Measurements from ENCODE around the gene DNAJB2. TPM values are rescaled to one million over a fixed set of nuclear protein-coding genes. Genes with fewer than 3 reads are reported as not detected.
"Not testable (repeated sequence)": the region's sequence is repeated elsewhere in the genome, so short reads cannot be mapped to it uniquely, and the experiment has no call there.

The DNAJB2 gene
- total RNA-seq, 3 donors from 2014 or later: 49.9 to 88.3 (median 59.0) TPM

- TF ChIP-seq POLR2AphosphoS5 (IDR thresholded peaks at IDR 0.05): no peak
- no peak for TF ChIP-seq CTCF (IDR thresholded peaks at IDR 0.05)
- TF ChIP-seq POLR2A (IDR thresholded peaks at IDR 0.05): no peak
- intact Hi-C loops (cut with DNase I; ENCODE audit: low total_unique reads): no loop called here
- Histone ChIP-seq H3K27me3 (no peaks in the 10 kb centered on the region), H3K27ac (peak overlapping the region; percentile 61 to 89), H3K9me3 (no peaks in the 10 kb centered on the region), H3K36me3 (no peaks in the 10 kb centered on the region), H3K4me1 (peaks cover 10 to 13% of the 10 kb centered on the region in 2 donors), H3K4me3 (peak overlapping the region in 1 of 3 donors; percentile 47)
- DNase-seq (ENCODE audit: low spot score in 2 of 2): peak in 1 of 2 donors; percentile 64
Observed at GRCh38 chr2:219285894-219286425, 6.8 kb downstream of the DNAJB2 start.

- intact Hi-C loops (cut with DNase I; ENCODE audit: low total_unique reads): no loop called here
Observed at GRCh38 chr2:219286436-219287115, 7.4 kb downstream of the DNAJB2 start.

GRCh38 chr2:219287116-219287440 lies 7.9 kb downstream of the DNAJB2 start:
- DNase-seq (ENCODE audit: low spot score in 2 of 2); intact Hi-C loops (cut with DNase I; ENCODE audit: low total_unique reads); H3K9me3 ChIP-seq; H3K36me3 ChIP-seq; H3K4me3 ChIP-seq; H3K27me3 ChIP-seq: not testable (repeated sequence)
- peak overlapping the region; percentile 61 to 89 for H3K27ac ChIP-seq
- peaks cover 10 to 13% of the 10 kb centered on the region in 2 donors for H3K4me1 ChIP-seq

More at GRCh38 chr2:219286436-219287115, 7.4 kb downstream of the DNAJB2 start:
- DNase-seq (ENCODE audit: low spot score in 2 of 2): peak in 1 of 2 donors; percentile 53
- Histone ChIP-seq H3K27ac (peak overlapping the region; percentile 61 to 89), H3K4me1 (peaks cover 10 to 13% of the 10 kb centered on the region in 2 donors), H3K27me3 (no peaks in the 10 kb centered on the region), H3K36me3 (no peaks in the 10 kb centered on the region), H3K9me3 (no peaks in the 10 kb centered on the region), H3K4me3 (peak overlapping the region in 1 of 3 donors; percentile 11)
- no peak for TF ChIP-seq CTCF (IDR thresholded peaks at IDR 0.05)
- no peak for TF ChIP-seq POLR2AphosphoS5 (IDR thresholded peaks at IDR 0.05)
- no peak for TF ChIP-seq POLR2A (IDR thresholded peaks at IDR 0.05)

GRCh38 chr2:219287580-219288265 lies 8.6 kb downstream of the DNAJB2 start:
- H3K9me3 ChIP-seq: no peaks in the 10 kb centered on the region
- no peak overlapping the region for H3K4me3 ChIP-seq
- H3K27me3 ChIP-seq: no peaks in the 10 kb centered on the region
- no peak for TF ChIP-seq CTCF (IDR thresholded peaks at IDR 0.05)
- TF ChIP-seq POLR2A (IDR thresholded peaks at IDR 0.05): no peak
- TF ChIP-seq POLR2AphosphoS5 (IDR thresholded peaks at IDR 0.05): no peak
- intact Hi-C loops (cut with DNase I; ENCODE audit: low total_unique reads): no loop called here
- no peaks in the 10 kb centered on the region for H3K36me3 ChIP-seq
- H3K27ac ChIP-seq: peak overlapping the region in 1 of 2 donors; percentile 24
- no peak for DNase-seq (ENCODE audit: low spot score in 2 of 2)
- peaks cover 10 to 13% of the 10 kb centered on the region in 2 donors for H3K4me1 ChIP-seq

GRCh38 chr2:219289195-219289536 lies 10.0 kb downstream of the DNAJB2 start:
- intact Hi-C loops (cut with DNase I; ENCODE audit: low total_unique reads): no loop called here
- TF ChIP-seq POLR2A (IDR thresholded peaks at IDR 0.05) (no peak), CTCF (IDR thresholded peaks at IDR 0.05) (no peak), POLR2AphosphoS5 (IDR thresholded peaks at IDR 0.05) (no peak)
- Histone ChIP-seq H3K27me3 (no peaks in the 10 kb centered on the region), H3K4me1 (peaks cover 10 to 13% of the 10 kb centered on the region in 2 donors), H3K9me3 (no peaks in the 10 kb centered on the region), H3K27ac (peak overlapping the region; percentile 74 to 92), H3K36me3 (no peaks in the 10 kb centered on the region), H3K4me3 (no peak overlapping the region)
- DNase-seq (ENCODE audit: low spot score in 2 of 2): no peak
